GM23248 (cell line): ENCODE data around the gene MAGI1.

ENCODE experiments used
- EZH2 ChIP-seq: fragments of 200-600 bp; sonication (generic); IDR thresholded peaks from 2 replicates; pipeline ENCODE4 v1.6.1; 2018; ENCODE audit warnings: antibody characterized with exemption, mild to moderate bottlenecking; ENCODE audit not compliant: insufficient read depth, poor library complexity, severe bottlenecking
- EZH2phosphoT487 ChIP-seq: fragments of 200-600 bp; sonication (generic); IDR thresholded peaks from 2 replicates; pipeline ENCODE4 v1.6.1; 2018; ENCODE audit warnings: antibody characterized with exemption, moderate library complexity, mild to moderate bottlenecking, low read depth; ENCODE audit not compliant: insufficient read depth

DNA sequence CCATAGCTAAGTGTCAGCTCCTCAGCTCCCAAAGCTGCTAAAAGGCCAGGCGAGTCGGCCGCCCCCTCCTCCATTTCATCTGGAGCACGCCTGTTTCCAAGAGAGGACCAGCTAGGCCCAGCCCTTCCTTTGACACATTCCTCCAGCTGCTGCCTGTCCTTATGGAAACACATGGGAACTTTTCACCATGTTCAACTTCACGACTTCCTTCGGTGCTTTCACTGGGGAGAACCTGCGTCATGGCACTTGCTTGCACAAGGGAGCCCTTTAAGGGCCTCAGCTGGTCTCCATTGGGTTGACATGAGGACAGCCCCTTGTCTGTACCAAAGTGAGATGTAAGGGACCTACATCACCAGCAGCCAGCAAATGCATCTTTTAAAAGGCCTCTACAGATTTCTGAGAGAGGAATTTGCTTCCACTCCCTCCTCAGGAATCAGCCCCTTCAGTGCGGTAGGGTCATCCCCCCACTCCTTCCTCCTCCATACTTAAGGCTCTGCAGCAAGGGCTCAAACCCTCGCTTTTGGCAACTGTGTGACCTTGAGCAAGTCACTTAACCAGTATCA lies 2.1 kb downstream of the MAGI1 start:
- TF ChIP-seq EZH2phosphoT487 (no peak), EZH2 (no peak)
